Endothelial cell (in vitro differentiated cells): ENCODE data around the gene EHMT1. TPM values are rescaled to one million over a fixed set of nuclear protein-coding genes. Genes with fewer than 3 reads are reported as not detected.

Experiments used
- DNase-seq: peaks from one replicate; pipeline ENCODE4 v3.0.0; 2021; ENCODE audit warnings: low spot score
- H3K27ac Mint-ChIP-seq: one replicate; pipeline ENCODE4 v1.8.0; 2021; ENCODE audit warnings: mixed read lengths, inconsistent platforms; ENCODE audit not compliant: unreplicated experiment
- H3K27me3 Mint-ChIP-seq: one replicate; pipeline ENCODE4 v1.8.0; 2021; ENCODE audit warnings: mild to moderate bottlenecking, moderate library complexity, mixed read lengths, inconsistent platforms; ENCODE audit not compliant: unreplicated experiment
- H3K36me3 Mint-ChIP-seq: one replicate; pipeline ENCODE4 v1.8.0; 2021; ENCODE audit warnings: mild to moderate bottlenecking, low read depth, mixed read lengths, inconsistent platforms; ENCODE audit not compliant: unreplicated experiment
- H3K4me1 Mint-ChIP-seq: one replicate; pipeline ENCODE4 v1.8.0; 2021; ENCODE audit warnings: mild to moderate bottlenecking, mixed read lengths, inconsistent platforms; ENCODE audit not compliant: unreplicated experiment
- H3K4me3 Mint-ChIP-seq: one replicate; pipeline ENCODE4 v1.8.0; 2021; ENCODE audit warnings: mild to moderate bottlenecking, mixed read lengths, inconsistent platforms; ENCODE audit not compliant: unreplicated experiment
- H3K9me3 Mint-ChIP-seq: one replicate; pipeline ENCODE4 v1.8.0; 2021; ENCODE audit warnings: mixed read lengths, inconsistent platforms; ENCODE audit not compliant: unreplicated experiment
- total RNA-seq: library from RNA; stranded (reverse); fragmentation: NEBNext Ultra II Directional; extraction: Animal tissue kit (Norgen Biotek cat#: 25700); gene quantifications from one replicate; pipeline ENCODE4 v1.2.1, GENCODE V29; 2021; ENCODE audit not compliant: unreplicated experiment
- TF ChIP-seq, protein P1 (sequence below): fragments of 200-600 bp; sonication (generic); IDR thresholded peaks from one replicate; pipeline ENCODE4 v1.5.0; 2021; ENCODE audit warnings: antibody characterized with exemption; ENCODE audit not compliant: unreplicated experiment

EHMT1 gene
- total RNA-seq, 1 donor from 2014 or later, result 120 TPM

GRCh38 chr9:137836831-137837241, 218.0 kb downstream of the EHMT1 start:
- TF ChIP-seq, protein P1, sequence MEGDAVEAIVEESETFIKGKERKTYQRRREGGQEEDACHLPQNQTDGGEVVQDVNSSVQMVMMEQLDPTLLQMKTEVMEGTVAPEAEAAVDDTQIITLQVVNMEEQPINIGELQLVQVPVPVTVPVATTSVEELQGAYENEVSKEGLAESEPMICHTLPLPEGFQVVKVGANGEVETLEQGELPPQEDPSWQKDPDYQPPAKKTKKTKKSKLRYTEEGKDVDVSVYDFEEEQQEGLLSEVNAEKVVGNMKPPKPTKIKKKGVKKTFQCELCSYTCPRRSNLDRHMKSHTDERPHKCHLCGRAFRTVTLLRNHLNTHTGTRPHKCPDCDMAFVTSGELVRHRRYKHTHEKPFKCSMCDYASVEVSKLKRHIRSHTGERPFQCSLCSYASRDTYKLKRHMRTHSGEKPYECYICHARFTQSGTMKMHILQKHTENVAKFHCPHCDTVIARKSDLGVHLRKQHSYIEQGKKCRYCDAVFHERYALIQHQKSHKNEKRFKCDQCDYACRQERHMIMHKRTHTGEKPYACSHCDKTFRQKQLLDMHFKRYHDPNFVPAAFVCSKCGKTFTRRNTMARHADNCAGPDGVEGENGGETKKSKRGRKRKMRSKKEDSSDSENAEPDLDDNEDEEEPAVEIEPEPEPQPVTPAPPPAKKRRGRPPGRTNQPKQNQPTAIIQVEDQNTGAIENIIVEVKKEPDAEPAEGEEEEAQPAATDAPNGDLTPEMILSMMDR, result no peak
- no peak for DNase-seq
- Mint-ChIP-seq H3K9me3 (no peaks in the 10 kb centered on the region), H3K36me3 (peaks cover 13% of the 10 kb centered on the region), H3K4me1 (no peaks in the 10 kb centered on the region), H3K4me3 (no peak overlapping the region), H3K27me3 (peaks cover 16% of the 10 kb centered on the region), H3K27ac (no peak overlapping the region)

DNA sequence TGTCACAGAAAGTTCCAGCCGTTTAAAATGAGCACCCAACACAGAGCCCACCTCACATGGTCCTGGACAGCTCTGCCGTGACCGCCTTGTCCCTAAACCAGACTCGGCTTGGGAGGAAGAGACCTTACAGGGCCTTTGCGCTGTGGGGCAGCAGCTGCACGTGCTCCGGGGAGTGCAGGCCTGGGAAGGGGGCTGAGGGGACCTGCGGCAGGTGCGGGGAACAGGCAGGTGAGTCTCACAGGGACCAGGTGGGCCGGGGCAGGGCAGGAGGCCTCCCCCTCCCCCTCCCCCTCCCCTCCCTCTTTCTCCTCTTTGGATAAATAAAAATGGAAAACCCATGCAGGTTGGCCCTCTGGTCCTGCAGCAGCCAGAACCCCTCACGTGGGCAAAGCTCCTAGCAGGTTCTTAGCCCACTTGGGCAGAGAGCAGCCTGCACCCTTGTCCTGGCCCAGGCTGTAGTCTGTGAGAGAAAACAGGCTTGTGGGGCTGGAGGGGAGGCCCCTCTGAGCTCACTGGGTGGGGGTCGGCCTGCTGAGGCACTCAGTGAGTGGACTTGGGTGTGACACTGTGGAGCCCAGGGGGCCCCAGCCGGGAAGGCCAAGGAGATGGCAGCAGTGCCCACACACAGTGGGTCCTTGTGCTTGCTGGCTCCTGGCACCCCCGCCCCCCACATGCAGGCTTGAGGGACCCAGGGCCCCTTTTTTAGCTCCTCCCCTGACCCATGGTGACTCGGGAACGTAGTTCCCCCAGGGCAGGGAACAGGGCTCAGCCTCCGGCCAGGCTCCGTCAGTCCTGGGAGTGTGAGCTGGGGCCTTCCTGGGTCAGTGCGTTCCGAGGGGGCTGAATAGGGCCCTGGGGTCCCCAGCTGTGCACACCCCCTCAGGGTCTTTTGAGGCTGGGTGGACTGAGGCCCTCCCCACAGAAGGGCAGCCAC, 218.8 kb downstream of the EHMT1 start:
- peaks cover 14% of the 10 kb centered on the region for H3K27me3 Mint-ChIP-seq
- H3K27ac Mint-ChIP-seq, result no peak overlapping the region
- TF ChIP-seq, protein P1, result no peak
- H3K4me1 Mint-ChIP-seq, result no peaks in the 10 kb centered on the region
- H3K36me3 Mint-ChIP-seq, result peaks cover 13% of the 10 kb centered on the region
- no peaks in the 10 kb centered on the region for H3K9me3 Mint-ChIP-seq
- no peak for DNase-seq
- no peak overlapping the region for H3K4me3 Mint-ChIP-seq

GRCh38 chr9:137838576-137838975, 219.8 kb downstream of the EHMT1 start:
- H3K4me1 Mint-ChIP-seq, result no peaks in the 10 kb centered on the region
- peaks cover 13% of the 10 kb centered on the region for H3K36me3 Mint-ChIP-seq
- TF ChIP-seq, protein P1, result no peak
- H3K9me3 Mint-ChIP-seq, result no peaks in the 10 kb centered on the region
- no peak for DNase-seq
- peaks cover 12% of the 10 kb centered on the region for H3K27me3 Mint-ChIP-seq
- H3K27ac Mint-ChIP-seq, result no peak overlapping the region
- H3K4me3 Mint-ChIP-seq, result peak overlapping the region; percentile 2

GRCh38 chr9:137843355-137843754, 224.6 kb downstream of the EHMT1 start:
- Mint-ChIP-seq H3K4me1 (peaks cover 2% of the 10 kb centered on the region), H3K27me3 (peaks cover 10% of the 10 kb centered on the region), H3K9me3 (no peaks in the 10 kb centered on the region), H3K36me3 (peaks cover 4% of the 10 kb centered on the region), H3K4me3 (no peak overlapping the region), H3K27ac (no peak overlapping the region)
- DNase-seq, result no peak
- TF ChIP-seq, protein P1, result no peak
